ENCODE results near the gene GDF2. TPM values are rescaled to one million over a fixed set of nuclear protein-coding genes. Genes with fewer than 3 reads are reported as not detected.

GDF2 gene
- total RNA-seq, 1 experiment from 2014 or later, result not detected

DNA sequence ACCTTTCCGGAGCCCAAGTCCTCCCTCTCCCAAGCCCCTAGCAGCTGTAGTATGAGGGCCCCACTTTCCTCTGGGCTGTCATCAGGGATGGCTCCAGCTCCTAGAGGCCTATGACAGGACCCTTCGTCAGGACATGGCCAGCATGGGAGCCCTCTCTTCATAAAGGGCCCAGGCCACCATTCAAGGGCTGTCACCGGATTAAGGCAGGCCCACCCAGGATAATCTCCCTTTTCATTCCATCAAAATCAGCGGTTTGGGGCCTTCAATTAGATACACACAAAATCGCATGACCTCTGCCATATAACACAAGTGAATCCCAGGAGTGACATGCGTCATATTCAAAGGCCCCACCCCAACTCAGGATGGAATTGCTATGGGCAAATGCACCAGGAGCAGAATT lies 34.4 kb upstream of the GDF2 start:
- Mint-ChIP-seq H3K27me3 (ENCODE audit: insufficient read depth, unreplicated experiment) (peaks cover 37% of the 10 kb centered on the region), H3K9me3 (ENCODE audit: unreplicated experiment) (no peaks in the 10 kb centered on the region), H3K27ac (ENCODE audit: unreplicated experiment) (no peak overlapping the region), H3K4me3 (ENCODE audit: unreplicated experiment) (no peak overlapping the region), H3K4me1 (ENCODE audit: low read depth, unreplicated experiment) (no peaks in the 10 kb centered on the region), H3K36me3 (ENCODE audit: insufficient read depth, unreplicated experiment) (no peaks in the 10 kb centered on the region)
- no peaks in the 10 kb centered on the region for H3K9me3 ChIP-seq
- H3K36me3 ChIP-seq (ENCODE audit: control insufficient read depth, insufficient read depth, low read length), result no peaks in the 10 kb centered on the region
- H3K27me3 ChIP-seq (replicated peaks; ENCODE audit: control insufficient read depth, insufficient read depth, low read length), result peaks cover 1% of the 10 kb centered on the region
- intact Hi-C loops (cut with micrococcal nuclease; ENCODE audit: unreplicated experiment), result no loop called here
- DNase-seq, result no peak
- CTCF ChIA-PET, result no interaction called here
- POLR2A ChIA-PET, result no interaction called here
- BruUV-seq (replicated peaks), result no TSS peak
- no peaks in the 10 kb centered on the region for H3K4me1 ChIP-seq
- TF ChIP-seq CTCF (IDR thresholded peaks at IDR 0.05; ENCODE audit: insufficient read depth in 1 of 2, low read depth in 1 of 2, low read length in 1 of 2, severe bottlenecking in 1 of 2, unreplicated experiment in 1 of 2), result no peak
- no peak overlapping the region for H3K4me3 ChIP-seq (ENCODE audit: low read depth, low read length)

- no peaks in the 10 kb centered on the region for H3K9me3 ChIP-seq
- H3K36me3 Mint-ChIP-seq (ENCODE audit: insufficient read depth, unreplicated experiment), result no peaks in the 10 kb centered on the region
- no peak overlapping the region for H3K4me3 Mint-ChIP-seq (ENCODE audit: unreplicated experiment)
- peaks cover 1% of the 10 kb centered on the region for H3K27me3 ChIP-seq (replicated peaks; ENCODE audit: control insufficient read depth, insufficient read depth, low read length)
- CTCF ChIA-PET, result no interaction called here
- H3K4me3 ChIP-seq (ENCODE audit: low read depth, low read length), result no peak overlapping the region
- no peak for TF ChIP-seq CTCF (IDR thresholded peaks at IDR 0.05; ENCODE audit: insufficient read depth in 1 of 2, low read depth in 1 of 2, low read length in 1 of 2, severe bottlenecking in 1 of 2, unreplicated experiment in 1 of 2)
- H3K27me3 Mint-ChIP-seq (ENCODE audit: insufficient read depth, unreplicated experiment), result peaks cover 39% of the 10 kb centered on the region
- no peak overlapping the region for H3K27ac Mint-ChIP-seq (ENCODE audit: unreplicated experiment)
- no TSS peak for BruUV-seq (replicated peaks)
- H3K9me3 Mint-ChIP-seq (ENCODE audit: unreplicated experiment), result no peaks in the 10 kb centered on the region
- DNase-seq, result no peak
- no peaks in the 10 kb centered on the region for H3K4me1 ChIP-seq
- H3K4me1 Mint-ChIP-seq (ENCODE audit: low read depth, unreplicated experiment), result no peaks in the 10 kb centered on the region
- no peaks in the 10 kb centered on the region for H3K36me3 ChIP-seq (ENCODE audit: control insufficient read depth, insufficient read depth, low read length)
- intact Hi-C loops (cut with micrococcal nuclease; ENCODE audit: unreplicated experiment), result no loop called here
- POLR2A ChIA-PET, result no interaction called here
Observed at GRCh38 chr10:47288236-47288635, 34.0 kb upstream of the GDF2 start.

DNA sequence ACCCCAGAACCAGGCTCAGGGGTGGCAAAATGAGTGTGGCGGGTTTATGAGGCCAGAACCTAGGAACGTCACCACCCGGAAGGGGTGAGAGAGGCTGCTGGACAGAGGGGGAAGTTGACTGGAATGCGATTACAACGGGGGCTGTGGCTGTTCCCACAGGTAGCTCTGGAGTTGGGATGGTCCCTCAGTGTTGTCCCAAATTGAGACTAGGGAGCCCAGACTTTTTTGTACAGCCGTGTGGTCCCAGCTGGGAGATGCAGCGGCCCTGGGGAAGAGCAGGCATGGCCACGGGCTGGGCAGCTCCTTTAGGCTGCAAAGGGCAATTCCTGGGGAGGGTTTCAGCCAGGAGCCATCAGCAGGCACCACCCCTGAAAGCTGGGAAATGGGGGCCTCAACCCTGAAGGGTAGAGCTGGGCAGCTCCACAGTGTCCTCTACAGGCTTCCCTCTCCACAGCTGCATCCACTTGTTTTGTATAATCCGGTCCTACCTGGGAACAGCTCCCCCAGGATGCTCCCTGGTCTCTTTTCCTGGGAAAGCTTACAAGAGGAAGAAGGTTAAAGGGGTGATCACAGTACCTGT lies 33.2 kb upstream of the GDF2 start:
- no peak overlapping the region for H3K27ac Mint-ChIP-seq (ENCODE audit: unreplicated experiment)
- no TSS peak for BruUV-seq (replicated peaks)
- H3K36me3 ChIP-seq (ENCODE audit: control insufficient read depth, insufficient read depth, low read length), result no peaks in the 10 kb centered on the region
- DNase-seq, result no peak
- no peaks in the 10 kb centered on the region for H3K4me1 Mint-ChIP-seq (ENCODE audit: low read depth, unreplicated experiment)
- TF ChIP-seq CTCF (IDR thresholded peaks at IDR 0.05; ENCODE audit: insufficient read depth in 1 of 2, low read depth in 1 of 2, low read length in 1 of 2, severe bottlenecking in 1 of 2, unreplicated experiment in 1 of 2), result no peak
- no peaks in the 10 kb centered on the region for H3K36me3 Mint-ChIP-seq (ENCODE audit: insufficient read depth, unreplicated experiment)
- H3K27me3 ChIP-seq (replicated peaks; ENCODE audit: control insufficient read depth, insufficient read depth, low read length), result peaks cover 3% of the 10 kb centered on the region
- intact Hi-C loops (cut with micrococcal nuclease; ENCODE audit: unreplicated experiment), result no loop called here
- peaks cover 41% of the 10 kb centered on the region for H3K27me3 Mint-ChIP-seq (ENCODE audit: insufficient read depth, unreplicated experiment)
- H3K4me3 Mint-ChIP-seq (ENCODE audit: unreplicated experiment), result no peak overlapping the region
- no peaks in the 10 kb centered on the region for H3K4me1 ChIP-seq
- H3K4me3 ChIP-seq (ENCODE audit: low read depth, low read length), result no peak overlapping the region
- no peaks in the 10 kb centered on the region for H3K9me3 ChIP-seq
- POLR2A ChIA-PET, result no interaction called here
- no peaks in the 10 kb centered on the region for H3K9me3 Mint-ChIP-seq (ENCODE audit: unreplicated experiment)
- CTCF ChIA-PET, result interaction anchor here (0.6 kb wide), 1 partner anchor 64 kb away, joined by 3 read pairs; no protein-coding TSS in a partner anchor
